IPS-15b (cell line): ENCODE measurements around the gene NFE2.

Source experiments
- H3K27me3 ChIP-seq: one replicate; pipeline ENCODE4 v1.6.1; 2013; ENCODE audit warnings: low read length; ENCODE audit not compliant: control insufficient read depth, insufficient read depth
- H3K36me3 ChIP-seq: one replicate; pipeline ENCODE4 v1.6.1; 2013; ENCODE audit warnings: low read length; ENCODE audit not compliant: control insufficient read depth, insufficient read depth
- H3K4me1 ChIP-seq: one replicate; pipeline ENCODE4 v1.6.1; 2013; ENCODE audit warnings: mild to moderate bottlenecking, low read length; ENCODE audit not compliant: control insufficient read depth, insufficient read depth
- H3K4me3 ChIP-seq: one replicate; pipeline ENCODE4 v1.5.1; 2013; ENCODE audit warnings: low read depth, low read length
- H3K9ac ChIP-seq: one replicate; pipeline ENCODE4 v1.6.1; 2013; ENCODE audit warnings: low read depth, mild to moderate bottlenecking, low read length
- H3K9me3 ChIP-seq: one replicate; pipeline ENCODE4 v1.6.1; 2013; ENCODE audit warnings: mild to moderate bottlenecking, low read length; ENCODE audit not compliant: control insufficient read depth, insufficient read depth

The NFE2 gene

DNA sequence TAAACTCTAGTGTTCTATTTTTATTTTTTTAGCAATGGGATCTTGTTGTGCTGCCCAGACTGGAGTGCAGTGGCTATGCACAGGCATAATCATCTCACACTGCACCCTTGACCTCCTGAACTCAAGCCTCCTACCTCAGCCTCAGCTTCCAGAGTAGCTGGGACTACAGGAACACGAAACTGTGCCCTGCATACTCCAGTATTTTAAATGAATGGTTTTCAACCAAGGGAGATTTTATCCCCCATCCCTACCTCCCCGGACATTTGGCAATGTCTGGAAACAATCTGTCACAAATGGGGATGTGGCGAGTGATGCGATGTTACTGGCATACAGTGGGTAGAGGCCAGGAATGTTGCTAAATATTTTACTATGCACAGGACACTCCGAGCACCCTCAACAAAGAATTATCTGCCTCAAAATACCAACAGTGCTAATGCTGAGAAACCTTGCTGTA lies 23.0 kb downstream of the NFE2 start:
- Histone ChIP-seq H3K9ac (peak overlapping the region; percentile 41), H3K27me3 (no peaks in the 10 kb centered on the region), H3K4me1 (peaks cover 7% of the 10 kb centered on the region), H3K4me3 (peak overlapping the region; percentile 74), H3K9me3 (no peaks in the 10 kb centered on the region), H3K36me3 (peaks cover 20% of the 10 kb centered on the region)

DNA sequence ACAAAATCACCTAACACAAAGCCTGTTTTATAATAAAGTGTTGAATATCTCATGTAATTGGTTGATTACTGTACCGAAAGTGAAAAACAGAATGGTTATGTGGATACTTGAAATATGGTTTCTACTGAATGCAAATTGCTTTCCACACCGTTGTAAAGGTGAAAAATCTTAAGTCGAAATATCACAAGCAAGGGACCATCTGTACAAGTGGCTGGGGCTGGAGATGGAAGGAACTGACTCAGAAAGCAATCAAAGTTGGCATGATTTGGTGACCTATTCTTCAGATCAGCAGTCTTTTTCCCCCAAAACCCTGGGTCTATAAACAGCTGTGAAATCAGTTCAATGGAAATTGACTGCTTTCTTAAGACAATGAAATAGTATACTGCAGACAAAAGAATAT lies 24.4 kb downstream of the NFE2 start:
- Histone ChIP-seq H3K4me3 (no peak overlapping the region), H3K9ac (no peak overlapping the region), H3K9me3 (no peaks in the 10 kb centered on the region), H3K27me3 (no peaks in the 10 kb centered on the region), H3K4me1 (peaks cover 4% of the 10 kb centered on the region), H3K36me3 (peaks cover 5% of the 10 kb centered on the region)

DNA sequence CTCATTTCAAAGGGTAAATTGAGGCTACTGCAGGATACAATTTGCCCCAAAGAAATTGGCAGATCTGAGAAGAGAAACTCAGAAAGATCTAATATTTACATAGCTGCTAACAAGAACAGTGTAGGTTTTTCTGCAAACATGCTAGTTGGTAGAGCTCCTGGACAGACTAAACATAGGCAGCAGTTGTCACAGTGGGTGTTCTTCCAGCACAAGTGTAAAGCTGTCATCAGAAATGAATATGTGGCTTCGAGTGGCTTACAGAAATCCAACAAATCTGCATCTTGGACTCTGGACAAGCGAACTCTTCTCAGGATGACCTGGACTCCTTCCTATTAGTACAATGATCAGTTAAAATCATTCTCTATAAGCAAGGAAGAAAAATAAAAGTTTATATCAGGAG lies 26.8 kb downstream of the NFE2 start:
- Histone ChIP-seq H3K4me3 (no peak overlapping the region), H3K9ac (no peak overlapping the region), H3K4me1 (peaks cover 4% of the 10 kb centered on the region), H3K9me3 (no peaks in the 10 kb centered on the region), H3K36me3 (no peaks in the 10 kb centered on the region), H3K27me3 (no peaks in the 10 kb centered on the region)

DNA sequence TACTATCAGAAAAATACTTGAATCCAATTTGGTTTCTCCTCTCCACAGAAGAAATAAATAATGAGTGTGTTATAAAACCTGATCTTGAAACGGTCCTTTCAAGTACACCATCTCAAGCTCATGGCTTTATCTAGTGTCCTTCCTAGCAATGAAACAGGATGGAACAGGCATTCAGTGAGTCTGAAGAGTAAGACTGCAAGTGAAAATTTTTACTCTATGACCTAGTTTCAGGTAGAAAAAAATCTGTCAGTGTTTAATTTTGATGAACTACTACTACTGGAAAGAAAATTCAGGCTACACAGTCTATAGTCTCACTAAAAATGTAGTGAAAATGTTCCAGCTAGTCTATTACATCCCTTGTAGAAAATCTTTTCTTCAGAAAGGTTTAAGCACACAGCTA lies 28.6 kb downstream of the NFE2 start:
- Histone ChIP-seq H3K4me3 (no peak overlapping the region), H3K9ac (no peak overlapping the region), H3K27me3 (no peaks in the 10 kb centered on the region), H3K36me3 (no peaks in the 10 kb centered on the region), H3K4me1 (no peaks in the 10 kb centered on the region), H3K9me3 (no peaks in the 10 kb centered on the region)

DNA sequence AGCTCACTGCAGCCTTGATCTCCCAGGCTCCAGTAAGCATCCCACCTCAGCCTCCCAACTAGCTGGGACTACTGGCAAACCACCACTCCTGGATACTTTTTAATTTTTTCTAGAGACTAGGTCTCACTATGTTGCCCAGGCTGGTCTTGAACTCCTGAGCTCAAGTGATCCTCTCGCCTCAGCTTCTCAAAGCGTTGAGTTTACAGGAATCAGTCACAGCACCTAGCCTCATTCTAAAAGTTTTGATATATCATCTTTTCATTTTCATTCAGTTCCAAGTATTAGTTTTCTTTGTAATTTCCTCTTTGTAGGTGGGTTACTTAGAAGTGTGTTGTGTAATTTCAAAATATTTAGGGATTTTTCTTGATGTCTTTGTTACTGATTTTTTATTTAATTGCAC lies 30.5 kb downstream of the NFE2 start:
- no peaks in the 10 kb centered on the region for H3K36me3 ChIP-seq
- H3K9me3 ChIP-seq: no peaks in the 10 kb centered on the region
- no peaks in the 10 kb centered on the region for H3K27me3 ChIP-seq
- H3K4me1 ChIP-seq: no peaks in the 10 kb centered on the region
- no peak overlapping the region for H3K4me3 ChIP-seq
- H3K9ac ChIP-seq: no peak overlapping the region

DNA sequence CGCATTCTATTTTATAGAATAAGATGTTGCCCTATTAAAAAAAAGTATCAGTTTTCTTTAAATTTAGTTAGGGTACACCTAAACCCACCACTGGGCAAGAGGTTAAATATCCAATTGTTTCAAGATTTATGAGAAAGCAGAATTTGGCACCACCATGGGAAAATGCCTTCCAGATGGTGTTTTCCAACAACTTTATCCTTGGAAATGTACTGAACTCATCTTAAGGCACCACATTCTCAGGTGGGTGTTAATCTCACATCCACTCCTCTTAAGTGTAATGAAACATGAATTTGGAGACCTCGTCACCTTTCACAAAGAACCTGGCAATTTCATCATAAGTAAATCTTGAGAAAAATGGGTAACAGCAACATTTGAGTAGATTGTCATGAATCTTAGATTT lies 34.0 kb downstream of the NFE2 start:
- Histone ChIP-seq H3K9ac (no peak overlapping the region), H3K36me3 (no peaks in the 10 kb centered on the region), H3K9me3 (no peaks in the 10 kb centered on the region), H3K27me3 (no peaks in the 10 kb centered on the region), H3K4me3 (no peak overlapping the region), H3K4me1 (peaks cover 4% of the 10 kb centered on the region)

DNA sequence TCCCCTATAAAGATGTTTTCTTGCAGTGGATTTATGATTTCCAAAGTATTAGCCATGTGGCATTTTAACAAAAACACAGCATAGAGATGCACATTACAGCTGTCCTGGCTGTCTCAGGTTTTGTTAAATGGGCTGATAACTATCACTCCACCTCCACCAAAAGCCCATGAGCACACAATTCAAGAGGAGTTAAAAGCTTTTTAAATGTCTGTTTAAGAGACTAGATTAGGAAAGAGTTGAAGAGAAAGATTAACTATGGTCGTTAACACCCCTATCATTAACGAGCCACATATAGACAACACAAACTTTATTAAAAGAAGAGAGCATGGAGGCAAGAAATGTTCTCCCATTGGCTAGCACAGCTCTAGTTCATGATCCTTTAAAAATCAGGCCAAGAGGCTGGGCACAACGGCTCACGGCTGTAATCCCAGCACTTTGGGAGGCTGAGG lies 35.4 kb downstream of the NFE2 start:
- Histone ChIP-seq H3K9me3 (no peaks in the 10 kb centered on the region), H3K4me1 (peaks cover 7% of the 10 kb centered on the region), H3K27me3 (no peaks in the 10 kb centered on the region), H3K9ac (no peak overlapping the region), H3K4me3 (no peak overlapping the region), H3K36me3 (no peaks in the 10 kb centered on the region)

DNA sequence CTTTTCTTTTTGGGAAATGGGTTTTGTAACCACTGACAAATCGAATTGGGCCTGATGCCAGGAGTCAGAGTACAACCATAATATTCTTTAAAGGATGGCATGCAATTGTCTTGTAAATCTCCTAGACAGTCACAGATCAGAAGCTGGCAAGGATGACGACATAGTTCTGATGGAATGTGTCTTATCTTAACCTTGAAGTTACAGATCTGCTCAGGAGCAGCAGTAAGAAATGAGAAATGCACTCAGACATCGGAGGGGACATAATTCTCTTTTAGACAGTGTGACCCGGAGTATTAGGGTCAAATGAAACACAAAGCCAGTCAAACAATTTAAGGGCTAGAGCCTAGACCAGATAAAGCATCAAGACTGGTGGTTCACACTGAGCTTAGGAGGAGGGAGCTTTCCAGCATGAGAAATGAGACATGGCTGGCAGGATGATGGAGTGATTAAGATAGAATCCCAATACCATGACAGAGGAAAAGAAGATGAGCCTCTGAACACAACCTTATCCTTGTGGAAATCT lies 38.4 kb downstream of the NFE2 start:
- Histone ChIP-seq H3K36me3 (peaks cover under 1% of the 10 kb centered on the region), H3K4me1 (peaks cover 19% of the 10 kb centered on the region), H3K9ac (no peak overlapping the region), H3K9me3 (no peaks in the 10 kb centered on the region), H3K27me3 (no peaks in the 10 kb centered on the region), H3K4me3 (no peak overlapping the region)

DNA sequence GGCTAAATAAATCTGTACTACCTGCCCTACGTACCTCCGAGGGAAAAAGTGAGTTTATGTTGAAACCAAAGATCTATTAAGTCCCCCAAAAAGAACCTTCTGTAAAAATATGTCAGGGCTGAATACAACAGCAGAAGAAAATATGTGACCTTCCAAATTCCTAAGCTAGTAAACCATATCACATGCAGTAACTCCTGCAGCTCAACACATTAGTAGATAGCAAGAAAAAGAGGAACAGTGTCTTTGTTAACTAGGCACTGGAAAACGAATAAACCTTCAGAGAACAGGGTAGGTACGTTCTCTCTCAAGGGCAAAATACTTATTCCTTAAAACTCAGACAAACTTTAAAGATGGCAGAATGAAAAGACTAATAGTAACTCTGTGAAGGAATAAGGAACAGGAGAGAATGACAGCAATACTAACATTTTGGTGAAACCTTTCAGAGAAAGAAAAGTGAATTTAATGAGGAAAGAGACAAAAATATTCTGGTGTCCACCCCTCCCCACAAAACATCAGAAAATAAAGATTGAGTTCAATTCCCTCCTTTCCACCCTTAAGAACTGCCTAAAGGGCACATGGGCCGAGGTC lies 38.9 kb downstream of the NFE2 start:
- Histone ChIP-seq H3K9ac (no peak overlapping the region), H3K36me3 (peaks cover 6% of the 10 kb centered on the region), H3K4me3 (no peak overlapping the region), H3K9me3 (no peaks in the 10 kb centered on the region), H3K4me1 (peaks cover 25% of the 10 kb centered on the region), H3K27me3 (no peaks in the 10 kb centered on the region)

DNA sequence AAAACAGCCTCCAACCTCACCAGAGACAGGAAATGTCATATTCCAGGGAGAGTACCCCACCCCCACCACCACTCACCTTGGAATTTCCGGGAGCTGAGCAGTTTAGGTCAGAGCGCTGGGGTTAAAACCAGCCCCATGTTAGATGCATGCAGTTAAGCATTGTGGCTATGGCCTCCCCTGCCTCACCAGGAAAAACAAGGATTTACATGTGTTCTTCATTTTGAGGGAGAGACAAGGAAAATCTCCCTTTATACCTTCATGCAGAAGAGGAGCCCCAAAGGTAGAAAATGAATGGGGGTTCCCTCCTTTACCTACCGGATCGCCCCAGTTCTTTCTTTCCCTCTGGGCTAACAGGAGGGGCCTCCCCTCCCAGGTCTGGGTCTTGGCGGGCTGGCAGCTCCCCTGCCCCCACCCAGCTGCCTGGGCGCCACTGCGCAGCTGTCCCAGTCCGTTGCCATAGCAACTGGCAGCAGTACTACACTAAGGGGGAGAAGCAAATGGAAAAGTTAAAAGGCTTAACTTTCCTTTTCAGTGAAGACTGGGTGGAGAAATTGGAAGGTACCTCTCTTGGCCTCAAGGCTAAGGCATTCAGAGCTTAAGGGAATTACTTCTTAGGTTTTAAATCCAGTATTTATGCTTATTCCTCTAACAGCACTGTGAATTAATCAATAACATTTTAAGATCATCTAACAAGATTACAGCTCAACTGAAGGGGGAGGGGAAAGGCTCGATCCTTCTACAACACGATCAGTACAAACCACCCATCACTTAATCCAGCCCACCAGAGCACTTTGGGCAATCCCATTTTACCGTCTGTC lies 41.4 kb downstream of the NFE2 start:
- H3K9me3 ChIP-seq: no peaks in the 10 kb centered on the region
- H3K4me3 ChIP-seq: peak overlapping the region; percentile 55
- H3K27me3 ChIP-seq: no peaks in the 10 kb centered on the region
- H3K9ac ChIP-seq: peak overlapping the region; percentile 70
- peaks cover 25% of the 10 kb centered on the region for H3K4me1 ChIP-seq
- peaks cover 15% of the 10 kb centered on the region for H3K36me3 ChIP-seq

DNA sequence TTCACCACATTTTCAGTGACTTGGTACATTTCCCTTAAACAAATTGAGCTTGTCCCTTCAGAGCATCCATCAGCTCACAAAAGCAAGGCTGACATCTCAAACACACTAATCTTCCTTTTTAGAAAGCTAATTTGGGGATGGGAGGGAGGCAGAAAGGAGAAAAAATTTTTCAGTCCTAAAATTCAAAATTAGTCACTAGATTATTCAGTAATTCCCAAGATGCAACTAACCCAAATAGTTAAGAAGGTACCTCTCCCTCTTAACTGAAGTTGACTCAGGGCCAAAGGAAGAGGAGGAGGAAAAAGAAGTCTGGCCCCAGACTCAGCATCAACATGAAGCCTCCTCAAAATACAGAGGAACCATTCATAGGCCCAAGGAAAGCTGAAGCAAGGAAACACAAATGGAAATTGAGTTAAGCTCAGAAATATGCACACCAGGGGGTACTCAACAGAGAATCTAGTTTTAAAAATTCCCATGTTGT lies 42.6 kb downstream of the NFE2 start:
- Histone ChIP-seq H3K9ac (peak overlapping the region; percentile 26), H3K4me3 (peak overlapping the region; percentile 55), H3K36me3 (peaks cover 18% of the 10 kb centered on the region), H3K27me3 (no peaks in the 10 kb centered on the region), H3K4me1 (peaks cover 25% of the 10 kb centered on the region), H3K9me3 (no peaks in the 10 kb centered on the region)

DNA sequence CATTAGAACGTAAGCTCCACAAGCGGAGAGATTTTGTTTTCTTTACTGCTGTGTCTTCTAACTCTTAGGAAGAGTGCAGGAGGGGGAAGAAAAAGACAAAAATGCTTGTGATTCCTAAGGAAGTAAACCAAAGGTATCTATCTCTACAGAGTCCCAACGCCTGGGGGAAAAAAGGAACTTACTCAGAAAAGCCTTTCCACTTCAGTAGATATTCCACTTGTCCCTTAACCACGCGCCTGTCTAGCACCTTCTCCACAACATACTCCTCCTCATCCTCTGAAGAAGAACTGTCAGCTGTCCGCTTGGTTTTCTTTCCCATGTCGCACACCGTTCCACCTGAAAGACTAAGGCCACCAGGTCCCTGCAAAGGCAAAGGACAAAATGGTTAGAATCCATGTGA lies 43.5 kb downstream of the NFE2 start:
- peak overlapping the region; percentile 26 for H3K9ac ChIP-seq
- peaks cover 18% of the 10 kb centered on the region for H3K36me3 ChIP-seq
- no peaks in the 10 kb centered on the region for H3K27me3 ChIP-seq
- no peaks in the 10 kb centered on the region for H3K9me3 ChIP-seq
- no peak overlapping the region for H3K4me3 ChIP-seq
- H3K4me1 ChIP-seq: peaks cover 21% of the 10 kb centered on the region
